T-cell (primary cell): ENCODE results near the gene PPP1R26. TPM values are rescaled to one million over a fixed set of nuclear protein-coding genes. Genes with fewer than 3 reads are reported as not detected.

Experiments
- ATAC-seq, 4 experiments: fragments of 200-7000 bp in 3 of 4; fragments of 150-1000 bp in 1 of 4; cut with Tn5 transposase; replicated peaks in 1 of 4; 1 replicate in 3 of 4; 2 replicates in 1 of 4; pipeline ENCODE4 v1.10.0; 2021; ENCODE audit warnings: moderate library complexity in 3 of 4, mild to moderate bottlenecking in 2 of 4, moderate number of reproducible peaks in 1 of 4
- CTCF ChIA-PET, 2 donors: fragments of 300-600 bp; sonication (Branson Sonifier 250); formaldehyde crosslinking; loops; one replicate each; lab custom pipeline; 2022; ENCODE audit warnings: antibody characterized with exemption in 2 of 2; lab: Charles Lee
- POLR2A ChIA-PET, 2 donors: fragments of 300-600 bp; sonication (Branson Sonifier 250); formaldehyde crosslinking; loops; one replicate each; lab custom pipeline; 2022; ENCODE audit warnings: antibody characterized with exemption in 2 of 2; lab: Charles Lee
- DNase-seq, 35 experiments: peaks; one replicate each; pipeline versions ENCODE4 v3.0.0 to v3.0.0-alpha.2; 2013 to 2023
- H3K27ac ChIP-seq: one replicate; pipeline ENCODE4 v1.5.1; 2013; ENCODE audit warnings: low read length
- H3K27me3 ChIP-seq, 2 experiments: replicated peaks in 1 of 2; 1 replicate in 1 of 2; 2 replicates in 1 of 2; pipeline versions ENCODE4 v1.6.1 to v1.7.0; 2013; ENCODE audit warnings: low read length in 1 of 2, mixed read lengths in 1 of 2; ENCODE audit not compliant: control insufficient read depth in 2 of 2, insufficient read depth in 2 of 2; ENCODE audit errors: extremely low read depth in 1 of 2
- H3K36me3 ChIP-seq, 2 donors: 1 replicate in 1 of 2; 2 replicates in 1 of 2; pipeline versions ENCODE4 v1.6.1 to v1.7.0; 2013; ENCODE audit warnings: low read length in 1 of 2; ENCODE audit not compliant: control insufficient read depth in 2 of 2, insufficient read depth in 1 of 2; ENCODE audit errors: extremely low read depth in 1 of 2
- H3K4me1 ChIP-seq, 2 experiments: 1 replicate in 1 of 2; 2 replicates in 1 of 2; pipeline versions ENCODE4 v1.6.1 to v1.7.0; 2013; ENCODE audit warnings: low read length in 2 of 2, mixed read lengths in 1 of 2; ENCODE audit not compliant: insufficient read depth in 2 of 2, control insufficient read depth in 1 of 2; ENCODE audit errors: extremely low read depth in 1 of 2
- H3K4me3 ChIP-seq, 2 donors: 1 replicate in 1 of 2; 2 replicates in 1 of 2; pipeline versions ENCODE4 v1.5.1 to v1.7.0; 2013; ENCODE audit warnings: mild to moderate bottlenecking in 2 of 2, low read length in 1 of 2, moderate library complexity in 1 of 2; ENCODE audit not compliant: control insufficient read depth in 1 of 2; ENCODE audit errors: extremely low read depth in 1 of 2
- H3K9me3 ChIP-seq: 2 replicates; pipeline ENCODE4 v1.7.0; 2013
- H3K27ac Mint-ChIP-seq, 2 donors: one replicate each; pipeline ENCODE4 v1.8.0; 2020 to 2021; ENCODE audit warnings: mild to moderate bottlenecking in 2 of 2, mixed read lengths in 2 of 2
- H3K27me3 Mint-ChIP-seq, 2 donors: one replicate each; pipeline ENCODE4 v1.8.0; 2021 to 2022; ENCODE audit warnings: mixed read lengths in 2 of 2
- H3K36me3 Mint-ChIP-seq: one replicate; pipeline ENCODE4 v1.8.0; 2021; ENCODE audit warnings: mixed read lengths
- H3K4me1 Mint-ChIP-seq, 3 donors: one replicate each; pipeline ENCODE4 v1.8.0; 2020 to 2022; ENCODE audit warnings: mixed read lengths in 3 of 3, mild to moderate bottlenecking in 1 of 3
- H3K4me3 Mint-ChIP-seq, 3 donors: one replicate each; pipeline ENCODE4 v1.8.0; 2020 to 2022; ENCODE audit warnings: mild to moderate bottlenecking in 3 of 3, mixed read lengths in 3 of 3, moderate library complexity in 3 of 3
- H3K9me3 Mint-ChIP-seq, 3 donors: one replicate each; pipeline ENCODE4 v1.8.0; 2020 to 2022; ENCODE audit warnings: mixed read lengths in 3 of 3
- WGBS: methylation state at CpG from one replicate; pipeline ENCODE4 v1.1.5; 2013; ENCODE audit warnings: missing lambda C conversion rate; ENCODE audit not compliant: insufficient coverage; 5-methylcytosine and 5-hydroxymethylcytosine counted together
- total RNA-seq, 35 experiments: library from RNA in 6 of 35; stranded (reverse) in 6 of 35; fragments of 120-200 nt in 1 of 35; gene quantifications; one replicate each; pipeline versions ENCODE4 v1.2.1 to v1.2.4 and lab custom pipeline; 2013 to 2026

Gene PPP1R26
- total RNA-seq, 5 donors from 2014 or later (not counting 1 experiment from before 2014, with no cell fraction given) = 0.35 to 2.0 (median 1.7) TPM

DNA sequence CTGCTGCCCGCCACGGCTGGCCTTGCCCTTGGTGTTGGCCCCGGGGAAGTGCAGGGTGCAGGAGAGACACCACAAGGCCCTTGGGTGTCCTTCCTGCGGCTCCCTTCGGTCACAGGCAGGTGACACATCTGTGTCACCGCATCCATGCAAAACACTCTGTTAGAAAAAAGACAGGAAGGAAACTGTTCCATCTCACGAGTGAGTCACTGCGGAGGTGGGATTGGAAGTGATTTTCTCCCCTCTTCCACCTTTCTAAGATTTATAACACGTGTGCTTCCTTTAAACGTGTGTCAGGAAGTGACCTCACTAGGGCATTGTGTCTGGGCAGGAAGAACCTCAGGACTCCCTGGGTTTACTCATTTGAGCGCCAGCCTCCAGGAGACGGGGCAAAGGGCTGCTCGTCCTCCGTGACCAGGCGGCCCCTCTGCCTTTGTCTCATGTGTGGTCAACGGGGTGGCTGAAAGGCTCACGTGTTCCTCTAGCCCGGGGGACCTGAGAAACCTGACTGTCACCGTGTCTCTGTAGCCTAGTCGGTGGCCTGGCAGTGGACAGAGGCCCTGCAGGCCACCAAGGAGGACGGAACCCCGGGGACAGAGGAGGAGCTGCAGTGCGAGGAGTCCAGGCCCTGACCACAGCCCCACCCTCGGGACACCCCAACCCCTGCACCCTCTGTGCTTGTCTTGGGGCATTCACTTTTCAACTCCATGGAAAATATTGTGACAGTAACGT, 36.7 kb downstream of the PPP1R26 start:
- 59% methylated on average over 17 of the region's 25 CpGs for WGBS
- H3K27me3 Mint-ChIP-seq = peaks cover 6 to 11% of the 10 kb centered on the region in 2 donors
- peak in 1 of 35 experiments; percentile 7 for DNase-seq
- H3K9me3 ChIP-seq = no peaks in the 10 kb centered on the region
- H3K36me3 Mint-ChIP-seq = no peaks in the 10 kb centered on the region
- CTCF ChIA-PET = no interaction called here
- H3K27me3 ChIP-seq = peaks cover 0 to 13% of the 10 kb centered on the region in 2 experiments
- no peaks in the 10 kb centered on the region for H3K4me1 ChIP-seq
- no peak overlapping the region for H3K4me3 ChIP-seq
- no peak overlapping the region for H3K4me3 Mint-ChIP-seq
- peaks cover 0 to 4% (median 0%) of the 10 kb centered on the region in 3 donors for H3K4me1 Mint-ChIP-seq
- no peaks in the 10 kb centered on the region for H3K36me3 ChIP-seq
- no peak overlapping the region for H3K27ac Mint-ChIP-seq
- no peak overlapping the region for H3K27ac ChIP-seq
- ATAC-seq = no peak
- POLR2A ChIA-PET = no interaction called here
- no peaks in the 10 kb centered on the region for H3K9me3 Mint-ChIP-seq

DNA sequence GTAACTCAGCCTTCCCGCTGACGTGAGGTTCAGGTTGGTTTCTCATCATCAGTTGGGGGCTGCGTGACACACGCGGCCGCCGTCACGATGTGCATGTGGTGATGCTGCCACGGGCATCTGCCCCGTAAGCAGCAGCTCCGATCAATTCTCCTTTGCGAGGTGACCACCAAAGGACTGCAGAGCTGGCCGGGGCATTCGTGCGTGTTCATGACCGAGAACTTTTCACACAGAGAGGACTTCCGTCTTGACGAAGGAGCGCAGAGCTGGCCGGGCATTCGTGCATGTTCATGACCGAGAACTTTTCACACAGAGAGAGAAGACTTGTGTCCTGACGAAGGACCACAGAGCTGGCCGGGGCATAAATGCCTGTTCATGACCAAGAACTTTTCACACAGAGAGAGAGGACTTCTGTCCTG, 37.8 kb downstream of the PPP1R26 start:
- Mint-ChIP-seq H3K36me3 (no peaks in the 10 kb centered on the region), H3K4me3 (no peak overlapping the region), H3K27me3 (peaks cover 11% of the 10 kb centered on the region in 2 donors), H3K4me1 (peaks cover 0 to 4% (median 0%) of the 10 kb centered on the region in 3 donors), H3K9me3 (no peaks in the 10 kb centered on the region), H3K27ac (no peak overlapping the region)
- Histone ChIP-seq H3K4me1 (no peaks in the 10 kb centered on the region), H3K27ac (no peak overlapping the region), H3K27me3 (peaks cover 0 to 21% of the 10 kb centered on the region in 2 experiments), H3K9me3 (no peaks in the 10 kb centered on the region), H3K36me3 (no peaks in the 10 kb centered on the region), H3K4me3 (no peak overlapping the region)
- DNase-seq (peak in 2 of 35 experiments; percentile 0 to 11), ATAC-seq (no peak)
- POLR2A ChIA-PET = no interaction called here
- CTCF ChIA-PET = no interaction called here
- WGBS = 91% methylated on average over 23 of the region's 24 CpGs

DNA sequence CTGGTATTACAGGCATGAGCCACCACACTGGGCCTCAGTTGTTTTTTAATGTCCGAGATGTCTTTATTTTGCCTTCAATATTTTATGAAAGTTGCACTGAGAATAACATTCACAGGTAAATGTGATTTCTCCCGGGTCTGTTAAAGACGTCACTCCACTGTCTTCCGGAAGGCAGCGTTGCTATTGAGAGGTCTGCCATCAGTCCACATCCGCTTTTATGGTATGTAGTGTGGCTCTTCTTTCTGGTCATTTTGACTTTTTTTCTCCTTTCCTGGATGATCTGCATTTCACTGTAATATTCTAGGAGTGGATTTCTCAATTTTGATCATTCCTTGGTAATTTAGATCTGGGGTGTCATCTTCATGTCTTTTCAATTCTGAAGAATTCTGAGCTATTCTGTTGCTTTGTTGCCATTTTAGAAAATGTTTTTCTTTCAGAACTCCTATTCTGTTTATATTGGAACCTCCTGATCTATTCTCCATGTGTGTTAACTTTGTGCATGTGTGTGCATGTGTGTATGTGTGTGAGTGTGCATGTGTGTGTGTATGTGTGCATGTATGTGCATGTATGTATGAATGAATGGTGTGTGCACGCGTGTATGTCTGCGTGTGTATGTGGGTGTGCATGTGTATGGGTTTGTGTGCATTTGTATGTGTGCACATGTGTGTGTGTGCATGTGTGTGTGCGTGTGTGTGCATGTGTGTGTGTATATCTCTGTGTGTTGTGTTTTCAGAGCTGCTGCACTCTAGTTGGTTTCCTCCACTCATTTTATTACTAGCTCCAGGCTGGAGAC, 39.8 kb downstream of the PPP1R26 start:
- POLR2A ChIA-PET = no interaction called here
- ATAC-seq (no peak), DNase-seq (no peak)
- H3K9me3 Mint-ChIP-seq = no peaks in the 10 kb centered on the region
- H3K4me3 ChIP-seq = no peak overlapping the region
- CTCF ChIA-PET = no interaction called here
- H3K4me3 Mint-ChIP-seq = no peak overlapping the region
- peaks cover 11 to 16% of the 10 kb centered on the region in 2 donors for H3K27me3 Mint-ChIP-seq
- H3K27ac Mint-ChIP-seq = no peak overlapping the region
- H3K4me1 ChIP-seq = no peaks in the 10 kb centered on the region
- H3K36me3 ChIP-seq = no peaks in the 10 kb centered on the region
- no peaks in the 10 kb centered on the region for H3K9me3 ChIP-seq
- no peak overlapping the region for H3K27ac ChIP-seq
- no peaks in the 10 kb centered on the region for H3K36me3 Mint-ChIP-seq
- peaks cover 0 to 38% of the 10 kb centered on the region in 2 experiments for H3K27me3 ChIP-seq
- H3K4me1 Mint-ChIP-seq = peaks cover 0 to 4% (median 0%) of the 10 kb centered on the region in 3 donors
- WGBS = 89% methylated on average over 8 of the region's 10 CpGs

DNA sequence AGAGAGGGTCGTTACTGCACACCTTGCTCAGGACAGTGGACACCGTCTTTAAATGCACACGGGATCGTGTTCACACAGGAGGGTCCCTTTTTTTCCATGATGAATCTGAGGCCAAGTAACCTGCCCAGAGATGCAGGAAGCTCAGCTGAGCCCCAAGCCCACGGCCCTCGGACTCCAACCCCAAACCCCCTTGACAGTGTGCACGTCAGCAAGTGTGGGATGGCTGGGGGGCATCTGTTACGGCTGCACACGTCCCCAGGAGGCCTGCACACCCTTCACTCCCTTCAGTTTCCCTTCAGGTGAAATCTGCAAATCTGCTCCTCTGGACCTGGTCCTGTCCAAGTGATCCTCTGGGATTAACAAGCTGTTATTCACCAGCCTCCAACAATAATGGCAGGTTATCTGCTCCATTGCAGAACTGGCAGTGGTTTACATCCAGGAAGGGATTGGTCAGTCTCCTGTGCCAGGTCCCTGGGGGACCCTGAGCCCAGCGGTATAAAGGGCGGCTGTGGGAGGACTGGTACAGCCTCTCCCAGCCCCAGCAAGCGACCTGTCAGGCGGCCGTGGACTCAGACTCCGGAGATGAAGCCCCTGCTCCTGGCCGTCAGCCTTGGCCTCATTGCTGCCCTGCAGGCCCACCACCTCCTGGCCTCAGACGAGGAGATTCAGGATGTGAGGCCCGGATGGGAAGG, 41.5 kb downstream of the PPP1R26 start, which contains the start of gene LCN1:
TSS of gene LCN1 (plus strand) at position 525 of the 692 bp plus-strand sequence. CDS start at position 583, 58 bp downstream.
- Mint-ChIP-seq H3K4me1 (peaks cover 0 to 4% (median 0%) of the 10 kb centered on the region in 3 donors), H3K27me3 (peaks cover 11 to 23% of the 10 kb centered on the region in 2 donors), H3K27ac (no peak within 1 kb of the TSS), H3K9me3 (no peaks in the 10 kb centered on the region), H3K4me3 (no peak within 1 kb of the TSS), H3K36me3 (no peaks in the 10 kb centered on the region)
- Histone ChIP-seq H3K9me3 (no peaks in the 10 kb centered on the region), H3K36me3 (no peaks in the 10 kb centered on the region), H3K4me3 (no peak within 1 kb of the TSS), H3K27me3 (peaks cover 0 to 37% of the 10 kb centered on the region in 2 experiments), H3K4me1 (no peaks in the 10 kb centered on the region), H3K27ac (no peak within 1 kb of the TSS)
- DNase-seq (peak in 1 of 35 experiments; percentile 11), ATAC-seq (no peak)
- 91% methylated on average over 10 of the region's 18 CpGs for whole genome bisulfite sequencing
- POLR2A ChIA-PET = no interaction called here
- CTCF ChIA-PET = no interaction called here

DNA sequence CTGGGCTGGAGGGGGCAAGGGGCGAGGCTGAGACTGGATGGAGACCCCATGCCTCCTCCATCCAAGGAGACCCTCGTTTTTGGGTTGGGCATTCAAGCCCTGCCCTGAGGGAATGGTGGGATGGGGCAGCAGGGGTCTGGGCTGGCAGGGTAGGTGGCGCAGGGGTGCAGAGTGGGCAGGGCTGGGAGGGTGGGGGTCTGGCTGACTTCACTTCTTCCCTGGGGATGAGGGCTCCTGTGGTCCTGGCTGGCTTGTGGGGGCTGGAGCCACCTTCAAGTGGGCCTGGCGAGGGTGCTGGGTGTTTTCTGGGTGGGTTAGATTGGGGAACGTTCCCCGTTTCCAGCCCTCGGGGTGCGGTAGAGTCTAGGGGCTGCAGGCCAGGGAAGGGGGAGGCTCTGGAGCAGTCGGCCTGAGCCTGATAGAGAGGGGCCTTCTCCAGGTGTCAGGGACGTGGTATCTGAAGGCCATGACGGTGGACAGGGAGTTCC, 42.1 kb downstream of the PPP1R26 start:
- DNase-seq (peak in 1 of 35 experiments; percentile 10), ATAC-seq (no peak)
- H3K27ac Mint-ChIP-seq = no peak overlapping the region
- Histone ChIP-seq H3K27ac (no peak overlapping the region), H3K27me3 (peaks cover 0 to 35% of the 10 kb centered on the region in 2 experiments), H3K4me1 (no peaks in the 10 kb centered on the region), H3K36me3 (no peaks in the 10 kb centered on the region), H3K4me3 (no peak overlapping the region), H3K9me3 (no peaks in the 10 kb centered on the region)
- ChIA-PET POLR2A (no interaction called here), CTCF (no interaction called here)
- 88% methylated on average over 3 of the region's 11 CpGs for WGBS
- H3K36me3 Mint-ChIP-seq = no peaks in the 10 kb centered on the region
- no peak overlapping the region for H3K4me3 Mint-ChIP-seq
- no peaks in the 10 kb centered on the region for H3K4me1 Mint-ChIP-seq
- H3K9me3 Mint-ChIP-seq = no peaks in the 10 kb centered on the region
- peaks cover 11 to 23% of the 10 kb centered on the region in 2 donors for H3K27me3 Mint-ChIP-seq
